GM21737 (cell line): ENCODE data around the gene CERS5.

ENCODE experiments used
- ATAC-seq: cut with Tn5 transposase; IDR thresholded peaks from one replicate; pipeline ENCODE4 v1.9.1; 2021; ENCODE audit warnings: mild to moderate bottlenecking, moderate library complexity; ENCODE audit not compliant: unreplicated experiment

Gene CERS5

GRCh38 chr12:50082644-50083043 lies 84.5 kb downstream of the CERS5 start:
- ATAC-seq = no peak

DNA sequence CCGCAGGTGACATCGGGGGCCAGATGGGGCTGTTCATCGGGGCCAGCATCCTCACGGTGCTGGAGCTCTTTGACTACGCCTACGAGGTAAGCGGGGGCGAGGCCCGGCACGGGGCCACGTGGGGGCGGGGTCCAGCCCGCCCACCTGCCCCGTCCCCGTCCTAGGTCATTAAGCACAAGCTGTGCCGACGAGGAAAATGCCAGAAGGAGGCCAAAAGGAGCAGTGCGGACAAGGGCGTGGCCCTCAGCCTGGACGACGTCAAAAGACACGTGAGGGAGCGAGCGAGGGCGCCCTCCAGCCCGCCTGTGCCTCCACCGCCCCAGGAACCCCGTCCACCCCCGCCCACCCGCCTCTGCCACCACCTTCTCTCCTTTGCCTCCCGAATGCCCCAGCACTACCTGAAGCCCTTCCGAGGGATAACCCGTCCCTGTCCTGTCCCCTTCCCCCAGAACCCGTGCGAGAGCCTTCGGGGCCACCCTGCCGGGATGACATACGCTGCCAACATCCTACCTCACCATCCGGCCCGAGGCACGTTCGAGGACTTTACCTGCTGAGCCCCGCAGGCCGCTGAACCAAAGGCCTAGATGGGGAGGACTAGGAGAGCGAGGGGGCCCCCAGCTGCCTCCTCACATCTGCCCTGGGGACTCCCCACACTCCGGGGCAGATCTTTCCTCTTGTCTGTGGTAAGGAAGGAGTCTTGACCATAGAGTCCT lies 85.9 kb downstream of the CERS5 start:
- no peak for ATAC-seq

DNA sequence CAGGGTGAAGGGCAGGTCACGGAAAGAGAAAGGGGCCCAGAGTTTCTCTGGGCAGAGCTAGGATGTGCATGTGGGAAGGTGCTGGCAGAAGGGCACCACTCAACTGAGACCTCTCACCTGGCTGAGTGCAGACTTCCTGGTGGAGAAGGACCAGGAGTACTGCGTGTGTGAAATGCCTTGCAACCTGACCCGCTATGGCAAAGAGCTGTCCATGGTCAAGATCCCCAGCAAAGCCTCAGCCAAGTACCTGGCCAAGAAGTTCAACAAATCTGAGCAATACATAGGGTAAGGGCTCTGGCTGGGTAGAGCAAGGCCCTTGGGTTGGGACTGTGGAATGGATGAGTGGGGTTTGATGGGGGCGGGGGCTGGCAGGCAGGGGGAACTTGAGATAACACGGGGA lies 87.4 kb downstream of the CERS5 start:
- no peak for ATAC-seq
